Activated T-cell treated with anti-CD3 and anti-CD28 coated beads, Interleukin-2, amount 50 U/mL, for 4 hours (primary cell): ENCODE data around the gene SLC30A5. TPM values are rescaled to one million over a fixed set of nuclear protein-coding genes. Genes with fewer than 3 reads are reported as not detected.
"Not testable (repeated sequence)": the region's sequence is repeated elsewhere in the genome, so short reads cannot be mapped to it uniquely, and the experiment has no call there.

ENCODE experiments used
- ATAC-seq, 2 donors: fragments of 200-7000 bp; cut with Tn5 transposase; one replicate each; pipeline ENCODE4 v1.10.0; 2021
- DNase-seq: peaks from one replicate; pipeline ENCODE4 v3.0.0-alpha.2; 2020
- H3K27me3 Mint-ChIP-seq: one replicate; pipeline ENCODE4 v1.8.0; 2021; ENCODE audit warnings: low read depth, mixed read lengths
- H3K36me3 Mint-ChIP-seq: one replicate; pipeline ENCODE4 v1.8.0; 2022; ENCODE audit warnings: mixed read lengths; ENCODE audit not compliant: insufficient read depth
- H3K4me1 Mint-ChIP-seq: one replicate; pipeline ENCODE4 v1.8.0; 2021; ENCODE audit warnings: low read depth, mixed read lengths
- H3K4me3 Mint-ChIP-seq: one replicate; pipeline ENCODE4 v1.8.0; 2021; ENCODE audit warnings: mild to moderate bottlenecking, moderate library complexity, mixed read lengths
- H3K9me3 Mint-ChIP-seq: one replicate; pipeline ENCODE4 v1.8.0; 2021; ENCODE audit warnings: mixed read lengths
- total RNA-seq, 3 donors: library from RNA; stranded (reverse); gene quantifications; one replicate each; pipeline ENCODE4 v1.2.1, GENCODE V29; 2021

SLC30A5 gene
- total RNA-seq, 3 donors from 2014 or later, result 49.3 to 55.8 (median 54.9) TPM

GRCh38 chr5:69134126-69134525 is 40.3 kb downstream of the SLC30A5 start:
- H3K4me1 Mint-ChIP-seq, result no peaks in the 10 kb centered on the region
- H3K4me3 Mint-ChIP-seq, result no peak overlapping the region
- peaks cover 3% of the 10 kb centered on the region for H3K9me3 Mint-ChIP-seq
- H3K36me3 Mint-ChIP-seq, result peaks cover 12% of the 10 kb centered on the region
- DNase-seq (no peak), ATAC-seq (no peak)
- H3K27me3 Mint-ChIP-seq, result no peaks in the 10 kb centered on the region

GRCh38 chr5:69136293-69136692 is 42.5 kb downstream of the SLC30A5 start:
- H3K4me1 Mint-ChIP-seq, result no peaks in the 10 kb centered on the region
- H3K27me3 Mint-ChIP-seq, result no peaks in the 10 kb centered on the region
- peaks cover 13% of the 10 kb centered on the region for H3K9me3 Mint-ChIP-seq
- no peak overlapping the region for H3K4me3 Mint-ChIP-seq
- DNase-seq, result no peak
- no peak for ATAC-seq
- peaks cover 8% of the 10 kb centered on the region for H3K36me3 Mint-ChIP-seq

GRCh38 chr5:69137208-69137607 is 43.4 kb downstream of the SLC30A5 start:
- H3K27me3 Mint-ChIP-seq, ATAC-seq, DNase-seq, H3K4me3 Mint-ChIP-seq, H3K4me1 Mint-ChIP-seq, H3K36me3 Mint-ChIP-seq: not testable (repeated sequence)
- peaks cover 14% of the 10 kb centered on the region for H3K9me3 Mint-ChIP-seq

GRCh38 chr5:69137807-69138206 is 44.0 kb downstream of the SLC30A5 start:
- peaks cover 10% of the 10 kb centered on the region for H3K36me3 Mint-ChIP-seq
- H3K4me3 Mint-ChIP-seq, result no peak overlapping the region
- H3K9me3 Mint-ChIP-seq, result peaks cover 14% of the 10 kb centered on the region

GRCh38 chr5:69138766-69139165 is 45.0 kb downstream of the SLC30A5 start:
- no peaks in the 10 kb centered on the region for H3K27me3 Mint-ChIP-seq
- H3K9me3 Mint-ChIP-seq, result peaks cover 10% of the 10 kb centered on the region
- no peak for DNase-seq
- peaks cover 4% of the 10 kb centered on the region for H3K36me3 Mint-ChIP-seq
- H3K4me3 Mint-ChIP-seq, result no peak overlapping the region
- H3K4me1 Mint-ChIP-seq, result no peaks in the 10 kb centered on the region
- no peak for ATAC-seq

More at GRCh38 chr5:69137807-69138206, 44.0 kb downstream of the SLC30A5 start:
- H3K27me3 Mint-ChIP-seq, result no peaks in the 10 kb centered on the region
- DNase-seq (no peak), ATAC-seq (no peak)
- no peaks in the 10 kb centered on the region for H3K4me1 Mint-ChIP-seq

GRCh38 chr5:69140239-69140638 is 46.4 kb downstream of the SLC30A5 start:
- not testable (repeated sequence) for H3K4me3 Mint-ChIP-seq, H3K27me3 Mint-ChIP-seq, DNase-seq, H3K36me3 Mint-ChIP-seq, ATAC-seq, H3K4me1 Mint-ChIP-seq
- peaks cover 10% of the 10 kb centered on the region for H3K9me3 Mint-ChIP-seq

GRCh38 chr5:69140827-69141226 is 47.0 kb downstream of the SLC30A5 start:
- no peak overlapping the region for H3K4me3 Mint-ChIP-seq
- peaks cover 3% of the 10 kb centered on the region for H3K36me3 Mint-ChIP-seq
- no peak for DNase-seq
- no peaks in the 10 kb centered on the region for H3K27me3 Mint-ChIP-seq
- no peaks in the 10 kb centered on the region for H3K4me1 Mint-ChIP-seq
- no peak for ATAC-seq
- H3K9me3 Mint-ChIP-seq, result peaks cover 10% of the 10 kb centered on the region

GRCh38 chr5:69148576-69148975 is 54.8 kb downstream of the SLC30A5 start:
- not testable (repeated sequence) for H3K27me3 Mint-ChIP-seq, DNase-seq, H3K4me3 Mint-ChIP-seq, ATAC-seq, H3K4me1 Mint-ChIP-seq, H3K36me3 Mint-ChIP-seq, H3K9me3 Mint-ChIP-seq

GRCh38 chr5:69148981-69149675 is 55.3 kb downstream of the SLC30A5 start:
- ATAC-seq (no peak), DNase-seq (no peak)
- Mint-ChIP-seq H3K27me3 (no peaks in the 10 kb centered on the region), H3K4me3 (no peak overlapping the region), H3K36me3 (no peaks in the 10 kb centered on the region), H3K9me3 (no peaks in the 10 kb centered on the region), H3K4me1 (no peaks in the 10 kb centered on the region)

- Mint-ChIP-seq H3K36me3 (no peaks in the 10 kb centered on the region), H3K4me1 (no peaks in the 10 kb centered on the region), H3K27me3 (no peaks in the 10 kb centered on the region), H3K9me3 (no peaks in the 10 kb centered on the region), H3K4me3 (no peak overlapping the region)
- ATAC-seq (no peak), DNase-seq (no peak)
Measured at GRCh38 chr5:69149676-69150010, 55.8 kb downstream of the SLC30A5 start.

- ATAC-seq, result no peak
- no peaks in the 10 kb centered on the region for H3K4me1 Mint-ChIP-seq
- DNase-seq, result no peak
- H3K27me3 Mint-ChIP-seq, result no peaks in the 10 kb centered on the region
- H3K9me3 Mint-ChIP-seq, result no peaks in the 10 kb centered on the region
- H3K4me3 Mint-ChIP-seq, result no peak overlapping the region
- H3K36me3 Mint-ChIP-seq, result no peaks in the 10 kb centered on the region
Measured at GRCh38 chr5:69152731-69153130, 58.9 kb downstream of the SLC30A5 start.

GRCh38 chr5:69156456-69156855 is 62.6 kb downstream of the SLC30A5 start:
- Mint-ChIP-seq H3K9me3 (no peaks in the 10 kb centered on the region), H3K27me3 (no peaks in the 10 kb centered on the region), H3K36me3 (no peaks in the 10 kb centered on the region), H3K4me3 (no peak overlapping the region), H3K4me1 (no peaks in the 10 kb centered on the region)
- DNase-seq (no peak), ATAC-seq (no peak)

GRCh38 chr5:69158039-69158438 is 64.2 kb downstream of the SLC30A5 start:
- ATAC-seq (no peak), DNase-seq (no peak)
- Mint-ChIP-seq H3K9me3 (no peaks in the 10 kb centered on the region), H3K4me3 (no peak overlapping the region), H3K27me3 (no peaks in the 10 kb centered on the region), H3K36me3 (no peaks in the 10 kb centered on the region), H3K4me1 (no peaks in the 10 kb centered on the region)

- no peaks in the 10 kb centered on the region for H3K27me3 Mint-ChIP-seq
- peaks cover under 1% of the 10 kb centered on the region for H3K4me1 Mint-ChIP-seq
- no peaks in the 10 kb centered on the region for H3K9me3 Mint-ChIP-seq
- H3K4me3 Mint-ChIP-seq, result no peak overlapping the region
- ATAC-seq, result no peak
- no peaks in the 10 kb centered on the region for H3K36me3 Mint-ChIP-seq
- no peak for DNase-seq
Measured at GRCh38 chr5:69160651-69161050, 66.8 kb downstream of the SLC30A5 start.

GRCh38 chr5:69166686-69167492 is 73.1 kb downstream of the SLC30A5 start, which contains the start of gene CCNB1:
CCNB1 (plus strand) TSS chr5:69167150; CDS start chr5:69167263, 113 bp downstream.
- Mint-ChIP-seq H3K4me1 (peaks cover 24% of the 10 kb centered on the region), H3K9me3 (no peaks in the 10 kb centered on the region), H3K27me3 (no peaks in the 10 kb centered on the region), H3K4me3 (peak within 1 kb of the TSS; percentile 91), H3K36me3 (peaks cover 1% of the 10 kb centered on the region)
- peak; percentile 100 for ATAC-seq
- DNase-seq, result peak; percentile 95
